NCI-H1436 treated with DMSO at 0.1 percent for 48 hours (cell line): ENCODE measurements around the gene MTX1.
"Not testable (repeated sequence)": the region's sequence is repeated elsewhere in the genome, so short reads cannot be mapped to it uniquely, and the experiment has no call there.

Source experiments
- DNase-seq: peaks from one replicate; lab custom pipeline; 2025; lab: John Stamatoyannopoulos, UW

MTX1 gene

DNA sequence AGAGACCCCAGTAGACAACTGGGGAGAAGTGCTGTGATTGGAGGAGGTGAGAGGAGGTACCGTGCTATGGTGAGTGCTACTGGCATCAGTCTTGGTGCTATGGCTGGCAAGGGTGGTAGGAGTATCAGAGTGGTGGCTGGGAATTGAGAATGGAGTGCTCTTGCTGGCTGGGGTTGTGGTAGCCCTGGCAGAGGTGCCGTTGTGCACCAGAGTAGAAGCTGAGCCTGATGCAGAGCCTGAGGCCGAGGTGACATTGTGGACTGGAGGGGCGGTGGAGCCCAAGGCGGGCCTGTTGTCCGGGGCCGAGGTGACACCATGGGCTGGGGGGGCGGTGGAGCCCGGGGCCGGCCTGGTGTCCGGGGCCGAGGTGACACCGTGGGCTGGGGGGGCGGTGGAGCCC, 20.2 kb upstream of the MTX1 start:
- no peak for DNase-seq

DNA sequence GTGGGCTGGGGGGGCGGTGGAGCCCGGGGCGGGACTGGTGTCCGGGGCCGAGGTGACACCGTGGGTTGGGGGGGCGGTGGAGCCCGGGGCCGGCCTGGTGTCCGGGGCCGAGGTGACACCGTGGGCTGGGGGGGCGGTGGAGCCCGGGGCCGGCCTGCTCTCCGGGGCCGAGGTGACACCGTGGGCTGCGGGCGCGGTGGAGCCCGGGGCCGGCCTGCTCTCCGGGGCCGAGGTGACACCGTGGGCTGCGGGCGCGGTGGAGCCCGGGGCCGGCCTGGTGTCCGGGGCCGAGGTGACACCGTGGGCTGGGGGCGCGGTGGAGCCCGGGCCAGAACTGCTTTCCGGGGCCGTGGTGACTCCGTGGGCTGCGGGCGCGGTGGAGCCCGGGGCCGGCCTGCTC, 18.6 kb upstream of the MTX1 start:
- not testable (repeated sequence) for DNase-seq

DNA sequence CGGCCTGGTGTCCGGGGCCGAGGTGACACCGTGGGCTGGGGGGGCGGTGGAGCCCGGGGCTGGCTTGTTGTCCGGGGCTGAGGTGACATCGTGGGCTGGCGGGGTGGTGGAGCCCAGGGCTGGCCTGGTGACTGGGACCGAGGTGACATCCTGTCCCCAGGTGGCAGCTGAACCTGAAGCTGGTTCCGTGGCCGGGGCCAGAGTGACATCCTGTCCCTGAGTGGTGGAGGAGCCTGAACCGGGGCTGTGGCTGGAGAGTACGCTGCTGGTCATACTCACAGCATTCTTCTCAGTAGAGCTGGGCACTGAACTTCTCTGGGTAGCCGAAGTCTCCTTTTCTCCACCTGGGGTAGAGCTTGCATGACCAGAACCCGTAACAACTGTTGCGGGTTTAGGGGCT, 16.6 kb upstream of the MTX1 start:
- no peak for DNase-seq

DNA sequence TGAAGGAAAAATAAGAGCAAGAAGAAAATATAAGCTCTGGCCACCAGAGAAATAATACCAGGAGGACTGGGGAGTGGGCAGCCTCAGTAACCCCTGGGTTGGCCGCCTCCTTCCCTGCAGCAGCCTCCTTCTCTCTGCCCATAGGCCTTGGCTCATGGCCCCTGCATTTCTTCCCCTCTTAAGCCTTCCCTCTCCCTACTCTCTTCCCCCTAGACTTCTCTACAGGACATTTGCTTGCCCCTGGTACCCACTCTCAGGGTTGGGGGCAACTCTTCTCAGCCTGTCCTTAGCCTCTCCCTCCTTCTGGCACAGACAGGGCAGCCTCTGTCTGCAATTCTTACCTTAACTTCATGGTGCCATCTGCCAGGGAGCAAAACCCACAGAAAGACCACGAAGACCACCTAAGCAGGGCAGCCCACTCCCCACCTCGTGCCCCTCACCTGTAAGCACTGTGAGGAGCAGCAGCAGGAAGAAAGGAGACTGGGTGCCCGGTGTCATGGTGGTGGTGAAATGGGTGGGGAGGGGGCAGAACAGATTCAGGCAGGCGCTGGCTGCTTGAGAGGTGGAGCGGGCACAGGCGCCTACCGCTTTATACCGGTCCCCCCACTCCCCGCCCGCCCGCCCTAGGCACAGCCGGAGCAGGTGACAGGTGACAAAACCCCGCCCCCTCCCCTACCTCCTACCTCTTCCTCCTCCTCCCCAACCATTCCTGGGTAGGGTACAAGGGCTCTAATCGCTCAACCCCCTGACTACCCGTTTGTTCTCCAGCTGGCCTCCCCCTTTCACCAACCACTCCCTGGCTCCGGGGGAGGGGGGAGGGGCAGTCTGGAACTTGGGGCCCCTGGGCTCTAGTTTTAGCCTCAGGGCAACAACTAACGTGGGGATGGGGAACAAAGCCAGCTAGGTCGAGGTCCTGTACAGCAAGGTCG, 15.9 kb upstream of the MTX1 start:
- peak; percentile 51 for DNase-seq

DNA sequence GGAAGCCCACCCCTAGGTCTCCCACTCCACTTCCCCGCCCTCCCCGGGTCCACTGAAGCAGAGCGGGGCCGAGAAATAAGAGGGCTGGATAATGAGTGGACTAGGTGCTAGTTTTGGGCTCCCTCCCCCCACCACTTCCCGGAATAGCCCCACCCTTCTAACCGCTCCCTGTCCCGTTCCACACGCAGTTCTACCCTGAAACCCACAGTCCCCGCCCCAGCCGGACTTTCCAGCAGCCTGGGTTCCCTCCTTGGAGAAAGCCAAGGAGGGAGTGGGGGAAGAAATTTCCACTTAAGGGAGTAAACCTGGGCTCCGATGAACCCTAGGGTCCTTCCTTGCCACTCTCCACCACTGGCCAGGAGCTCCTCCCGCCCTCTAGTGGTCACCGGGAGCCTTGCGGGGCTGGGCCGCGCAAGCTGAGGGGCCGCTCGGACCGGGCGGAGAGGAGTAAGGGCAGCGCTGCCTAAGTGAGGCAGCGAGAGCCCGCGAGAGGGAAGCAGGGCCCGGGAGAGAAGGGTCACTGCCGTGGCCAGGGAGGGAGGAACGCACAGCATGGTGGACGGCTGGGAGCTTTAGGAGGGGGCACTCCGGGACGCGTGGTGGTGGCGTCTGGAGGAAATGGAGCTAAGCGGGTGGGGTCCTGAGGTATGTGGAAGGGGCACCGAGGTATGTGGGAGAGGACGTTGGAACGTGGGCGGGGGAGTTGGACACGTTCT, 15.1 kb upstream of the MTX1 start:
- no peak for DNase-seq

DNA sequence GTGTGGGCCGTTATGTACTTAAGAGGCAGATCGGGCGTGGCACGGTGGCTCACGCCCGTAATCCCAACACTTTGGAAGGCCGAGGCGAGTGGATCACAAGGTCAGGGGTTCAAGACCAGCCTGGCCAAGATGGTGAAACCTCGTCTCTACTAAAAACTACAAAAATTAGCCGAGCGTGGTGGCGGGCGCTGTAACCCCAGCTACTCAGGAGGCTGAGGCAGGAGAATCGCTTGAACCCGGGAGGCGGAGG, 14.6 kb upstream of the MTX1 start:
- not testable (repeated sequence) for DNase-seq

DNA sequence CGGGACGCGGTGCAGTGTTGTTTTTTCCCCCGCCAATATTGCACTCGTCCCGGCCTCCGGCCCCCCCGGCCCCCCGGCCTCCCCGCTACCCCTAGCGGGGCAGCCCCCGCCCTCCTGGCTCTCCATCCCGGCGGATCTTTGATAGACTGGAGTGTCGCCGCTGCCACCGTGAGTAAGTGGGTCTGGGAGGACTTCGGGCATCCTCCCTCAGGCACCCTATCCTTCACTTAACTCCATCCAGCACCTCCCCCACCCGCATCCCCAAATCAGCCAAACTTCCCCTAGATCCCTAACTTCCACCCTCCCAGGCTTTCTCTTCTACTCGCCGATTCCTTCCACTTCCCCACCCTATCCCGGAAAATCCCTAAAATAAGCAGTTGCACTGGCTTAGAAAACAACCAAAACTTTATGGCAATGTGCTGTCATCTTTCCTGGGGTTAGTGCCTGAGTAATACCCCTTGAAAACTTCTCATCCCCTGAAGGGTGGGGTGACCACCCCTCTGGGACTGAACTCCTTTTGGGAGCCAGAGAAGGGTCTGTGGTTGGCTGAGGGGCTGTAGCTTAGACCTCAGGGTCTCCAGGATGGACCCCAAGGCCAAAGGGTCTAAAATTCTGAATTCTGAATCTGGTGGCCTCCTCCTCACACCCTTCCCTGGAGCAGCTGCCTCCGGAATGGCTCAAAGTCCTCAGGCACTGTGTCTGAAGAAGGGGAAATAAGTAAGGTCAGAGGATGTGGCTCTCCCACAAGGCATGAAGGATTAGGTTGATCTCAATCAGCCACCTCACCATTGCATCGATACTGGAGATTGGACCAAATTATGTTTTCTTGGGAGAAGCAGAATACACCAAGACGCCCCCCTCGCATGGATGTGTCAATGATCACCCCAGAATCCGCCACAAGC, 13.0 kb upstream of the MTX1 start:
- DNase-seq: no peak

DNA sequence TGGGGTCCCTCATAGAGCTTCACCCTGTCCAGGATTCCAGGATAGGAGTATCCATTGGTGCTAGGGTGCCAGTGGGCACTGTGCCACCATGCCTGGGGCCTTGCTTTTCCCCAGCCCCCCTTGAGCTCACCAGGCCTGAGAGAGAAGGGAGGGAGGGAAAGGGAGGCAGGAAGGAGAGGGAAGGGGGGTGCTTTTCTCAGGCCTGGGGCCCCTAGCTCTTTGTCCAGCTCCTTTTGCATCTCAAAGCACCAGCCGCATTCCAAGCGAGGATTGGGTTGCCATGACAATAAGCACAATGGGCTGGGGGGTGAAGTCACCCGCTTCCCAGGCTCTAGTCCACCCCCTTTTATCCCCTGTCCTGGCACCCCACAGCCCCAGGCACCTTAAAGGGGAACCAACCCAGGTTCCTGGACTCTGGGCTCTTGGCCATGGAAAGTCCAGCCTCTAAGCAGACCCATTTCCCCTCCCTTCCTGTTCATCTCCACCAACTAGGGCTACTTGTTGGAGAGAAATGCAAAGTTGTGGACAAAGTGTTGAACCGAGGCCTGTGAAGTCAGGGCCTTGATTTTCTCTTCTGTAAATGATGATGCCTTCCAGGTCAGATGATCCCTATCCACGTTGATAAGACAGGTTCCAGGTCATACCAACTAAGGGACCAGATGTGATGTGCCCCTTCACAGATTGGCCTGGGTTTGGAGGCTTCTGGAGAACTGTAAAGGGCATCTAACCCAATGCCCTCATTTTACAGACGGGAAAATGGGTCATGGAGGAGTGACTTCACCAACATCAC, 12.2 kb upstream of the MTX1 start:
- no peak for DNase-seq

DNA sequence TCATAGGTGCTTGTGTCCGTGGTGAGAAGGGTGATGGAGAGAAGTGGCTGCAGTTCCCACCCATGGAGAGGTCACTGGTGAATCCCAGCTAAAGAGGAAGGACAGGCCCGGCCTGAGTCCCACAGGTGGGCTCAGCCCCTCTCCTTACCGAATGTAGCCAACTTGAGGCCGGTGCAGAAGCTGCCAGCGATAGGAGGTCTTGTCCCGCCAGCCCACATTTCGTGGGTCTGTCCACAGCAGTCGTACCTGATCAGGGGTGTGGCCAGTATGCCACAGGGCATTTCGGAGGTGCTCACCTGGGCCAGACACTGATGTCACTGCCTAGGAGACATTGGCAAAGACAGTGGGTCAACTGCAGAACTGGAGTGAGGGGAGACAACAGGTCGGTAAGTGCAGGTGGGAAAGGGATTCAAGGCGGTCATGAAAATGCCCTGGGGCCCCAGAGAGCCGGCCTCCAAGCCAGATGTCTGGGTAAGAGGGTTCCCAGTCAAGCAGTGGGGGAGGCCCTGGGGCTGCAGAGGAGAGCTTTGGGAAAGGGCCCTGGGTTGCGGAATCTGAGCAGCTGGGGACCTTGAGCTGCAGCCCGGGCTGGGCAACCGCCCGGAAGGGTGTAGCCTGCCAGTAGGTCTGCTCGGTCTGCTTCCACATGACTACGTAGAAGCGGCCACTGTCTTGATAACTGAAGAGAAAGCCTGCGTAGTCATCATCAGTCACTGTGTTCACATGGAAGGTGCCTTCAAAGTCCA, 11.4 kb upstream of the MTX1 start:
- no peak for DNase-seq

DNA sequence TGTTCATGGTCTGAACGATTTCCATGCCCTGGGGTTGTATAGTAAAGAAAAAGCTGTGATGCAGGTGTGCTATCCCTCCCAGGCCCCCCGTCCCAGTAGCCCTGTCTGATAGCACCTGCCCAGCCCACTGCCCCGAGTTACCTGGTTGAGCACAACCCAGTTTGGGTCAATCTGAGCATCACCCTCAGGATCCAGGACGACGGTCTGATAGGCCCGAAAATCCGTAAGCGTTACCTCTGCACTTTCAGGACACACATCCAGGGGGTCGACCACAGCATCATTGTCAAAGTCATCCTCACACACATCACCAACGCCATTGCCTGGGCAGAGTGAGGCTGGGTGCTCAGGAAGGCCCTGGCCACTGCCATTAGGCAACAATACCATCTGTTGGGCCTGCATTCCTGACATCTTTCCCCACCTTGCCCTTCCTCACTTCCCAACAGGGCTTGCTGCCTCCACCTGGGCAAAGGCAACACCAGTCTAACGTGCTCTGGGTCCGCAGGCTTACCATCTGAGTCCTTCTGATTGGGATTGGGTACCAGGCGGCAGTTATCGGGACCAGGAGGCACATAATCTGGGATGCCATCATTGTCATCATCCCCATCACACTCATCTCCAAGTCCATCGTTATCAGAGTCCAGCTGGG, 10.5 kb upstream of the MTX1 start:
- DNase-seq: no peak

DNA sequence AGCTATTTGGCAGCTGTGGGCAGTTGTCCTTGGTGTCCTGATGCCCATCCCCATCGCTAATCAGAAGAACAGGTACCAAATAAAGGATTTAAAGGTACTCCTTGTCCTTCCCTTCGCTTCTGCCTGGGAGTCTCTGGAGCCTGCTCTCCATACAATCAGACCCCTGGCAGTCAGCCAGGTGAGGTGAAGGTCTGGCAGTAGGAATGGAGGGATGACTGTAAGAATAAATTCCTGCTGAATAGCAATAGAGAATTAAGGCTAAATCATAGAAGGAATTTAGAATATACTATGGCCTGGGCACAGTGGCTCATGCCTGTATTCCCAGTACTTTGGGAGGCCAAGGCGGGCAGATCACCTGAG, 10.0 kb upstream of the MTX1 start:
- DNase-seq: no peak

DNA sequence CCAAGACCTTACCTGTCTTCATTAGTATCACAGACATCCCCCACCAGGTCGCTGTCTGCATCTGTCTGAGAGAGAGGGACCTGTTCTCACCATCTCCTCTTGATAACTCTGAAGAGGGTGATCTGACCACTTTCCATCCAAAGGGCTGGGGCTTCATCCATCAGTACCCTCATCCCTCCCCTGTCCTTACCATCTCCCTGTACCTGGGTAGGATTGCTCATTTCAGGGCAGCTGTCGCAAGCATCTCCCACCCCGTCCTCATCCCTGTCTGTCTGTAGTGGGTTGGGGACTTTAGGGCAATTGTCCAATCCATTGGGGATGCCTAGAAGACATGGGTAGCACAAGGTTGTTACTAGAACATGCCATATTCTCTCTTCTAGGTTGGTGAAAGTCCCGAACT, 8.7 kb upstream of the MTX1 start:
- DNase-seq: no peak

DNA sequence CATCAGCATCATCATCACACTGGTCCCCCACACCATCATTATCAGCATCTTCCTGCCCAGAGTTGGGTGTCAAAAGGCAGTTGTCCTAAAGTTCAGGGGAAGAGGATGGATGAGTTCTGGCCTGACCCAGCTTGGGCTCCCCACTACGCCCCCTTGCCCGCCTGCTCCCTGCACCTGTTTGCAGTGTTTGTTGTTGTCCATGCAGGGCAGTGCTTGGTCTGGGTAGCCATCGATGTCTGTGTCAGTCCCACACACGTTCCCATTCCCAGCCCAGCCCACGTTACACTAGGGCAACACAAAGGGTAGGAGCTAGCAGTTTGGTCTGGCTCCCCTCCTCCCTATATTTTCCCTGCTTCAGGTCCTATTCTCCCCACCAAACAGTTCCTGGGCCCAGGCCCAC, 7.6 kb upstream of the MTX1 start:
- DNase-seq: no peak

DNA sequence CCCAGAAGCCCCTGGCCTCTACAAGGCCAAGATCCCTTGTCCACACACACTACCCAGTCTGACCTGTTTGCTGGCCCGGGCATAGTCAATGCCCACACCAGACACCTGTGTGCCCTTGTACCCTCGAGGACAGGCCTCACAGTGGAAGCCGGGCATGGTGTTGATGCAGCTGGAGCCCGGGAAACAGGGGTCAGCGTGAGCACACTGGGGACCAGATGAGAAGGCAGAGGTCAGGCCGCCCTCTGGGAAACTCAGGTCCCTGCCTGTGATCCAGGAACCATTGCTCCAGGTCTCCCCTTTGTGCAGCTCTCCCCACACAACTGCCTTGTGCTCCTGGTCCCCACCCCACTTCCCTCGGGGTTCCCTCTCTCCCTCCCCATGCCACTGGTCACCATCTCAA, 6.3 kb upstream of the MTX1 start:
- DNase-seq: no peak

DNA sequence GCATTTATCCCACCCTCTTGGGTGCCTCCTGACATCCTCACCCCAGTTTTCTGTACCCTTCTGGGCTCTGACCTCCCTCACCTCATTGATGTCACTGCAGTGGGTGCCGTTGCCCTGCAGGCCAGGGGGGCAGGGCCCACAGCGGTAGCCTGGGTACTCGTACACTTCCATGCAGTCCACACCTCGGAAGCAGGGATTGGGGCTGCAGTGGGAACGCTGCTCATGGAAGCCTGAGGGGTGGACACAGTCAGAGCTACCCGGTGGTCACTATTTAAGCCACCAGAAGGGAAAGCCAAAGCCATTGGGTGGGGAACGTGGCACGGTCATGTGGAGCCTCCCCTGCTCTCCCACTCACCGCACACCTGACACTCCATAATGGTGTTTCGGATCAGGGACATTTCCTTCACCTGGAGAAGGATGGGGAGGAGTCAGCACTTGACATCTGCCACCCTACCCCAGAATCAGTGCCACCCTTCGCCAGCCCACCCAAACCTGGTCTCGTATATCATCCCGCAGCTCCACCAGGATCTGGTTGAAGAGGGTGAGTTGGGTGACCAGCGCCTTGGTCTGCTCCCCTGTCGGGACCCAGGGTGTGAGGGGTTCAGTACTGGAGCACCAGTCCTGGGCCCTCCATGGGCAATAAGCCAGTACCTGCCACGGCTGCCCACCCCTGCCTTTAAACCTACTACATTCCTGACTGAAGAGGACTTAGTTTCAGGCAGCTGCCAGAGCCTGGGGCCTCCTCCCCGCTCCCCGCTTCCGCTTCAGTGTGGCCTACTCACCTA, 5.6 kb upstream of the MTX1 start:
- DNase-seq: no peak

DNA sequence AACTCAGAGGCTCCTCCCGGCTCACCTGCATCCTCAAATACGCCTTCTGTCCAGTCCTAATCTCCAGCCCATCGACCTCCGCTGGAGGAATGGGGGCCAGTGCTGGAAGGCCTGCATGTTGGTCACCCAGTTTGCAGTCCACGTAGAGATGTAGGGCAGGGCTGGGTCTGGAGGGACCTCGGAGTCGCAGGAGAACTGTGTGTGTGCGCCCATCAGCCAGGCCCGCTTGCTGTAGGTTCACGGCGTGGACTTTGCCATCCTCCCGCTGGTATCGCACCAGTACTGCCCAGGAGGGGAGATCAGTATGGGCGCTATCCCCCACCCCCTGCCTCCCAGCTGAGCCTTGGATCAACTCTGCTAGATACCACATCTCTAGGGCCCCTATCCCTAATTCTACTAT, 3.5 kb upstream of the MTX1 start:
- DNase-seq: no peak

DNA sequence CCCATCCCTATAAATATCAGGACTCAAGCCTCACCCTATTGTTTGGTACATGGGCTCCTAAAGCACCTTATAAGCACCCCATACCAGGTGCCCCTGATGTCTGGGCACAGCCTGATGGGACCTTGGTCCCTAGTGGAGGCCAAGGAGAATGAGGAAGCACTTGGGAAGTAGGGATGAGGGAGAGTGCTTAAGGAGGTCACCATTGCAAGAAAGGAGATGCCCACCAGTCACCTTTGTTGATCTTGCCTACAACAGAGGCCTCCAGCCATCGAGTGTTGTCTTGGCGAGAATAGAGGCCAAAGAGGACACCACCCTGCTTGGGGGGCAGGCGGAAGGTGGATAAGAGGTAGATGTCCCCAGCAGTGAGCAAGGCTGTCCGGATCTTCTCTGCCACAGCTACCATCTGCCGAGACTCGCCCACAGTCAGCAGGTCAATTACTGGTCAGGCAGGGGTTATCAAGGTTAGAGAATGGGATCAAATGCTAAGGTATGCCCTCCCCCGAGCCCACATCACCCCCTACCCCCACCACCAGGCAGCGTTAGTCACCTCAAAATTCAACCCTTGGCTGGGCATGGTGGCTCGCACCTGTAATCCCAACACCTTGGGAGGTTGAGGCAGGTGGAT, 2.4 kb upstream of the MTX1 start:
- no peak for DNase-seq

DNA sequence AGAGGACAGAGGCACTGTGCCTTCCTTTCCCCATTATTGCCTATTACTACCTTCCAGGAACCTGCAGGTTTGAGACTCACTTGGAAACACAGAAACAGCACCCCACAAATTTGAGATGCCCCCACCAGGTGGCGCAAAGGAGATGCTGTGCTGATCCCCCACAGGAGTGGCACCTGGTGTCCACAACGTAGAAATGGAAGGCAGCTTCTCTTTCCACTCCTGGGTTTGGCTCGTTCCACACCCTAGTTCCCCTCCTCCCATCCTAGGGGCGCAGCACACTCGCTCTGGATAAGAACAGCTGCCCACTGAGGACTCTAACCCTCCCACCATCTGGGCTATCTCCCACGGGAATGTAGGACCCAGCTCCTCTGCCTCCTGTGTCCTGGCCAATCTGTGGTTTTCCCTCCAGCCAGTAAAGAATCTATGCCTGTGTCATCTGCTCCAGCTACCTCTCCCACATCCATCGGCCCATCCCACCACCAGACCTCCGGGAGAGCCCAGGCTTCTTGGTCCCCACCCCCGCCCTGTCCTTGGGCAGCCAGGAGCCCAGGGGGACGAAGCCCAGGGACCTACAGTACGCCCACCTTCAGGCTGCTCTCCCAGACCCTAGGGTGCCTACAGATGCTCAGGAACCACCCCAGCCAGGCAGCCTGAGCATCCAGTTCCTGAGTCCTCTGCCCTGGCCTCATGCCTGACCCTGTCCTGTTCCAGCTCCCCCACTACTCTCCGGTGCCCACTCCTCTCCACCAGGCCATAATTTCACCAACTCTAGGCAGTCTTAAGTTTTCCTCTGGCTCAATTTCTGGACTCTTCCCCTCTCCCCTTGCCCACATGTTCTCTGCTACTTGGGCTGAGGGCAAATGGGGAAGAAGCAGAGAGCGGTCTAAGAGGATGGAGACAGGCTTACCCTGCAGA, 1.3 kb upstream of the MTX1 start:
- peak; percentile 45 for DNase-seq
